Thoracic aorta (tissue), 2 donors: ENCODE measurements around the gene SNN. TPM values are rescaled to one million over a fixed set of nuclear protein-coding genes. Genes with fewer than 3 reads are reported as not detected.

Experiments
- ATAC-seq: fragments of 150-250 bp; one replicate; pipeline ENCODE4 v1.8.0; 2017; ENCODE audit warnings: low read depth; ENCODE audit not compliant: insufficient number of reproducible peaks, low FRiP score
- DNase-seq: peaks from one replicate; pipeline ENCODE4 v3.0.0-alpha.2; 2020; ENCODE audit warnings: low spot score
- H3K27ac ChIP-seq, 2 donors: fragments of 200-600 bp; sonication (generic); 1 replicate in 1 of 2; 2 replicates in 1 of 2; pipeline ENCODE4 v1.5.1; 2016; ENCODE audit warnings: mild to moderate bottlenecking in 2 of 2, moderate library complexity in 2 of 2
- H3K27me3 ChIP-seq: fragments of 200-600 bp; sonication (generic); replicated peaks from 2 replicates; pipeline ENCODE4 v1.6.0; 2016; ENCODE audit warnings: mild to moderate bottlenecking; ENCODE audit not compliant: insufficient read depth
- H3K36me3 ChIP-seq: fragments of 200-600 bp; sonication (generic); one replicate; pipeline ENCODE4 v1.5.1; 2016
- H3K4me1 ChIP-seq, 2 donors: fragments of 200-600 bp; sonication (generic); 1 replicate in 1 of 2; 2 replicates in 1 of 2; pipeline versions ENCODE4 v1.5.1 to v1.6.0; 2016; ENCODE audit warnings: low read depth in 2 of 2, mild to moderate bottlenecking in 1 of 2; ENCODE audit not compliant: control insufficient read depth in 1 of 2
- H3K4me3 ChIP-seq: fragments of 200-600 bp; sonication (generic); 2 replicates; pipeline ENCODE4 v1.5.1; 2016; ENCODE audit warnings: mild to moderate bottlenecking
- H3K9me3 ChIP-seq: fragments of 200-600 bp; sonication (generic); 2 replicates; pipeline ENCODE4 v1.5.1; 2016
- CTCF ChIP-seq: fragments of 200-600 bp; sonication (generic); IDR thresholded peaks from one replicate; pipeline ENCODE4 v1.5.1; 2019; ENCODE audit warnings: antibody characterized with exemption
- total RNA-seq, 2 donors: library from RNA; depleted of rRNA; stranded (reverse); fragments of >200 nt; gene quantifications; one replicate each; pipeline versions ENCODE4 v1.1.0 to v1.2.3, GENCODE V29; 2016

The SNN gene
- total RNA-seq, 2 donors from 2014 or later, result 14.6 to 21.4 TPM

- Histone ChIP-seq H3K9me3 (no peaks in the 10 kb centered on the region), H3K27me3 (no peaks in the 10 kb centered on the region), H3K4me3 (no peak overlapping the region), H3K27ac (no peak overlapping the region), H3K4me1 (no peaks in the 10 kb centered on the region), H3K36me3 (peaks cover 30% of the 10 kb centered on the region)
- ATAC-seq (no peak), DNase-seq (no peak)
- no peak for TF ChIP-seq CTCF
These were observed 59.7 kb downstream of the SNN start for GRCh38 chr16:11727796-11728543.

Other genes starting within 250 kb of the SNN start
- gene LITAF, start 81.5 kb upstream of the SNN start, total RNA-seq, result 100 to 1,000 TPM; 124 to 146 TPM
- 10 to 100 TPM; 44.5 to 49.4 TPM for gene TXNDC11, start 74.4 kb downstream of the SNN start, total RNA-seq
- gene ZC3H7A, start 128.8 kb downstream of the SNN start, total RNA-seq, result 10 to 100 TPM; 47.8 to 86.1 TPM
- gene RSL1D1, start 183.1 kb downstream of the SNN start, total RNA-seq, result 100 to 1,000 TPM in 1 of 2 donors, 10 to 100 TPM in 1; 51.2 to 184 TPM
- 10 to 100 TPM; 50.4 to 81.1 TPM for gene GSPT1, start 247.5 kb downstream of the SNN start, total RNA-seq